WTC11 (cell line): Measurements from ENCODE around the gene LCN15. TPM values are rescaled to one million over a fixed set of nuclear protein-coding genes. Genes with fewer than 3 reads are reported as not detected.

Source experiments
- AFF4 ChIP-seq: sonication (generic); formaldehyde crosslinking; IDR thresholded peaks from 2 replicates; pipeline ENCODE4 v1.8.1; 2023; ENCODE audit warnings: mild to moderate bottlenecking, missing genetic modification reagents, borderline replicate concordance
- E2F1 ChIP-seq: sonication (generic); formaldehyde crosslinking; IDR thresholded peaks from 2 replicates; pipeline ENCODE4 v1.8.0; 2022; ENCODE audit warnings: mild to moderate bottlenecking, missing genetic modification reagents
- EMX1 ChIP-seq: fragments of 250-450 bp; sonication (Bioruptor Pico); IDR thresholded peaks from 2 replicates; pipeline ENCODE4 v1.8.0; 2021; ENCODE audit warnings: mild to moderate bottlenecking
- FOXP1 ChIP-seq: sonication (generic); formaldehyde crosslinking; IDR thresholded peaks from 2 replicates; pipeline ENCODE4 v1.8.0; 2022; ENCODE audit warnings: missing genetic modification reagents, mild to moderate bottlenecking, moderate library complexity, borderline replicate concordance
- IRF1 ChIP-seq: sonication (generic); formaldehyde crosslinking; IDR thresholded peaks from 2 replicates; pipeline ENCODE4 v1.8.0; 2023; ENCODE audit warnings: missing genetic modification reagents
- MXD4 ChIP-seq: fragments of 250-450 bp; sonication (Bioruptor Pico); IDR thresholded peaks from 2 replicates; pipeline ENCODE4 v1.8.0; 2021; ENCODE audit warnings: mild to moderate bottlenecking, moderate library complexity, borderline replicate concordance
- NR1H2 ChIP-seq: sonication (generic); formaldehyde crosslinking; IDR thresholded peaks from 2 replicates; pipeline ENCODE4 v1.9.0; 2021; ENCODE audit warnings: mild to moderate bottlenecking, moderate library complexity, missing genetic modification reagents
- RELA ChIP-seq: sonication (generic); formaldehyde crosslinking; IDR thresholded peaks from 2 replicates; pipeline ENCODE4 v1.8.1; 2022; ENCODE audit warnings: missing genetic modification reagents, mild to moderate bottlenecking, borderline replicate concordance
- STAT6 ChIP-seq: sonication (generic); formaldehyde crosslinking; conservative IDR thresholded peaks from 2 replicates; pipeline ENCODE4 v1.8.1; 2023; ENCODE audit warnings: mild to moderate bottlenecking, low read depth, missing genetic modification reagents, moderate library complexity
- ZBTB21 ChIP-seq: sonication (generic); formaldehyde crosslinking; IDR thresholded peaks from 2 replicates; pipeline ENCODE4 v1.8.1; 2023; ENCODE audit warnings: mild to moderate bottlenecking, missing genetic modification reagents, borderline replicate concordance
- ZNF396 ChIP-seq: fragments of 250-450 bp; sonication (Bioruptor Pico); IDR thresholded peaks from 2 replicates; pipeline ENCODE4 v1.8.0; 2021; ENCODE audit warnings: mild to moderate bottlenecking, moderate library complexity, borderline replicate concordance
- ZNF416 ChIP-seq: fragments of 250-450 bp; sonication (Bioruptor Pico); IDR thresholded peaks from 2 replicates; pipeline ENCODE4 v1.9.0; 2021; ENCODE audit warnings: mild to moderate bottlenecking, inconsistent platforms
- ZNF423 ChIP-seq: fragments of 250-450 bp; sonication (Bioruptor Pico); IDR thresholded peaks from 2 replicates; pipeline ENCODE4 v2.1.2; 2022; ENCODE audit warnings: mild to moderate bottlenecking, moderate library complexity
- ZNF671 ChIP-seq: fragments of 250-450 bp; sonication (Bioruptor Pico); IDR thresholded peaks from 2 replicates; pipeline ENCODE4 v1.8.0; 2021; ENCODE audit warnings: mild to moderate bottlenecking
- total RNA-seq: library from RNA; stranded (reverse); gene quantifications from 3 replicates; pipeline ENCODE4 v1.2.3, GENCODE V29; 2021
- TF ChIP-seq, protein P1 (sequence below): fragments of 250-450 bp; sonication (Bioruptor Pico); conservative IDR thresholded peaks from 2 replicates; pipeline ENCODE4 v1.9.0; 2021; ENCODE audit warnings: mild to moderate bottlenecking
- TF ChIP-seq, protein P2 (sequence below): sonication (generic); formaldehyde crosslinking; IDR thresholded peaks from 2 replicates; pipeline ENCODE4 v1.8.1; 2022; ENCODE audit warnings: mild to moderate bottlenecking, moderate library complexity, missing genetic modification reagents

LCN15 gene
- total RNA-seq, 1 experiment from 2014 or later: 0.52 TPM

- TF ChIP-seq IRF1 (CRISPR knock-in tag) (no peak), ZNF396 (CRISPR knock-in tag) (no peak), ZBTB21 (CRISPR knock-in tag) (no peak), EMX1 (no peak), ZNF671 (CRISPR knock-in tag) (no peak), RELA (peak; percentile 27; the same call in 1 of the 2 replicates), ZNF423 (no peak), STAT6 (CRISPR knock-in tag) (no peak), E2F1 (no peak), NR1H2 (CRISPR knock-in tag) (no peak), AFF4 (CRISPR knock-in tag) (no peak), FOXP1 (peak; percentile 10; the same call in 1 of the 2 replicates), MXD4 (CRISPR knock-in tag) (no peak), ZNF416 (CRISPR knock-in tag) (no peak)
- TF ChIP-seq, protein P1, sequence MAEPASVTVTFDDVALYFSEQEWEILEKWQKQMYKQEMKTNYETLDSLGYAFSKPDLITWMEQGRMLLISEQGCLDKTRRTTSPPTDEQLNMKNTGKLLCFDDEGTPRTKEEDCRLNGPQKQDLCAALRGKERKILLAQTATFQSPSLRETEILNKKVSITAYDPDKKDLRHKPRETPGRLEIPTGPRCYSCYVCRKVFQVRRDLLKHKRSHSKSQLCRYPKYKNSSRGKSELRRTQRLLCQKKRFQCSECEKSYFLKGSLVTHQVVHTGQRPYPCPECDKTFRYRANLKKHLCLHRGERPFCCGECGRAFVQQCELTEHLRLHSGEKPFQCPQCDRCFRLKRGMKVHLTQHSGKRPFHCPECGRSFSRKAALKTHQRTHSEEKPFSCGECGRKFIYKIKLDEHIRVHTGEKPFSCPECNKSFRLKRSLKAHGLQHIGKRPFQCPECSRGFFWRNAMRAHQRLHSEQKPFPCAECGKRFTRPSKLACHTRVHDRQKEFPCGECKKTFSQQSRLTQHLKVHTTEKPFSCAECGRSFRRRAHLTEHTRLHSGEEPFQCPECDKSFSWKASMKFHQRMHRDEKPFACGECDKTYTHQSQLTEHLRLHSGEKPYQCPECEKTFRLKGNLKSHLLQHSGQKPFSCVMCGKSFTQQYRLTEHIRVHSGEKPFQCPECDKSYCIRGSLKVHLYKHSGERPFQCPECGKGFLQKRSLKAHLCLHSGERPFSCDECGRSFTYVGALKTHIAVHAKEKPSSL (CRISPR knock-in tag): no peak
- TF ChIP-seq, protein P2, sequence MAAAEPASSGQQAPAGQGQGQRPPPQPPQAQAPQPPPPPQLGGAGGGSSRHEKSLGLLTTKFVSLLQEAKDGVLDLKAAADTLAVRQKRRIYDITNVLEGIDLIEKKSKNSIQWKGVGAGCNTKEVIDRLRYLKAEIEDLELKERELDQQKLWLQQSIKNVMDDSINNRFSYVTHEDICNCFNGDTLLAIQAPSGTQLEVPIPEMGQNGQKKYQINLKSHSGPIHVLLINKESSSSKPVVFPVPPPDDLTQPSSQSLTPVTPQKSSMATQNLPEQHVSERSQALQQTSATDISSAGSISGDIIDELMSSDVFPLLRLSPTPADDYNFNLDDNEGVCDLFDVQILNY (CRISPR knock-in tag): no peak
- TF ChIP-seq, all 79 proteins: peak for 5
These were observed 52.3 kb downstream of the LCN15 start, which contains the start of gene DIPK1B (continued) for GRCh38 chr9:136711751-136712689.
